HepG2 (cell line): ENCODE results near the gene SRGAP3. TPM values are rescaled to one million over a fixed set of nuclear protein-coding genes. Genes with fewer than 3 reads are reported as not detected.

Source experiments
- ATAC-seq: fragments of 200-7000 bp; cut with Tn5 transposase; 3 replicates; pipeline ENCODE4 v1.9.1; 2020; ENCODE audit warnings: mild to moderate bottlenecking, moderate library complexity
- BruUV-seq: library from RNA; stranded (reverse); fragments of 400-500 nt; replicated peaks from 2 replicates; lab custom pipeline; 2021; lab: Mats Ljungman, UMichigan
- CTCF ChIA-PET: fragments of 300-600 bp; formaldehyde crosslinking; extraction: SDS; loops from one replicate; lab custom pipeline; 2021; ENCODE audit warnings: low total read pairs, inconsistent platforms, low intra/inter-chr PET ratio; lab: Yijun Ruan, JAX
- POLR2A ChIA-PET: fragments of 350-600 bp; sonication (Branson Sonifier 250); formaldehyde crosslinking; loops from one replicate; lab custom pipeline; 2020; ENCODE audit warnings: antibody characterized with exemption, inconsistent platforms; lab: Yijun Ruan, JAX
- DNase-seq: peaks from one replicate; pipeline ENCODE4 v3.0.0-alpha.2; 2015; ENCODE audit warnings: low spot score
- FAIRE-seq: peaks from 3 replicates; lab custom pipeline; 2011; peaks lifted over from hg19 to GRCh38; lab: Jason Lieb, UNC
- H2AFZ ChIP-seq: one replicate; pipeline ENCODE4 v1.6.1; 2011; ENCODE audit warnings: low read length, inconsistent platforms
- H3K27ac ChIP-seq: fragments of 300-600 bp; 3 replicates; pipeline ENCODE4 v1.8.0; 2011; ENCODE audit warnings: mixed run types, mild to moderate bottlenecking, mixed read lengths, low read length, inconsistent platforms; ENCODE audit not compliant: insufficient read depth; ENCODE audit errors: extremely low read length
- H3K27me3 ChIP-seq, 2 experiments: fragments of 200-600 bp in 1 of 2; 2 replicates in 1 of 2; 3 replicates in 1 of 2; pipeline versions ENCODE4 v1.6.0 to v1.8.0; 2011; ENCODE audit warnings: low read length in 2 of 2, mild to moderate bottlenecking in 2 of 2, moderate library complexity in 2 of 2, inconsistent platforms in 1 of 2; ENCODE audit not compliant: insufficient read depth in 2 of 2, control insufficient read depth in 1 of 2
- H3K36me3 ChIP-seq, 2 experiments: fragments of 200-600 bp in 1 of 2; replicated peaks in 1 of 2; 2 replicates in 1 of 2; 3 replicates in 1 of 2; pipeline versions ENCODE4 v1.5.1 to v1.8.0; 2011; ENCODE audit warnings: low read length in 2 of 2, inconsistent platforms in 1 of 2; ENCODE audit not compliant: insufficient read depth in 2 of 2, control insufficient read depth in 1 of 2
- H3K4me1 ChIP-seq: 2 replicates; pipeline ENCODE4 v1.5.1; 2012; ENCODE audit warnings: low read length, inconsistent platforms; ENCODE audit not compliant: insufficient read depth
- H3K4me2 ChIP-seq: 2 replicates; pipeline ENCODE4 v1.6.0; 2011; ENCODE audit warnings: low read depth, low read length, inconsistent platforms
- H3K4me3 ChIP-seq, 3 experiments: fragments of 200-600 bp in 1 of 3; sonication (generic), shearing (Covaris generic) in 1 of 3; replicated peaks in 1 of 3; 2 replicates each; pipeline ENCODE4 v1.5.1; 2011 to 2016; ENCODE audit warnings: low read length in 3 of 3, inconsistent platforms in 2 of 3, low read depth in 2 of 3, mild to moderate bottlenecking in 2 of 3, control low read depth in 1 of 3, mixed read lengths in 1 of 3; ENCODE audit not compliant: insufficient read depth in 1 of 3
- H3K79me2 ChIP-seq: one replicate; pipeline ENCODE4 v1.6.1; 2011; ENCODE audit warnings: low read length, inconsistent platforms; ENCODE audit not compliant: insufficient read depth
- H3K9ac ChIP-seq: 2 replicates; pipeline ENCODE4 v1.6.0; 2011; ENCODE audit warnings: mild to moderate bottlenecking, low read depth, low read length, inconsistent platforms; ENCODE audit not compliant: insufficient read depth
- H3K9me3 ChIP-seq: 2 replicates; pipeline ENCODE4 v1.5.1; 2012; ENCODE audit warnings: mild to moderate bottlenecking, low read length
- H4K20me1 ChIP-seq: 2 replicates; pipeline ENCODE4 v1.6.0; 2011; ENCODE audit warnings: inconsistent platforms, mild to moderate bottlenecking, low read length, moderate library complexity; ENCODE audit not compliant: insufficient read depth
- AGO2 ChIP-seq: fragments of 200-400 bp; formaldehyde crosslinking; optimal IDR thresholded peaks from 2 replicates; pipeline ENCODE3; 2017; ENCODE audit warnings: mild to moderate bottlenecking, low read depth, low read length, moderate library complexity
- CEBPB ChIP-seq: IDR thresholded peaks from 2 replicates; pipeline ENCODE4 v1.6.1; 2011; ENCODE audit warnings: low read depth, low read length, improper control_type of control experiment, borderline replicate concordance
- CERS6 ChIP-seq: sonication (generic); formaldehyde crosslinking; IDR thresholded peaks from 2 replicates; pipeline ENCODE4 v1.5.0; 2020; ENCODE audit warnings: missing genetic modification reagents
- EEA1 ChIP-seq: sonication (generic); formaldehyde crosslinking; IDR thresholded peaks from 2 replicates; pipeline ENCODE4 v1.5.1; 2020; ENCODE audit warnings: mild to moderate bottlenecking, missing genetic modification reagents, borderline replicate concordance
- GZF1 ChIP-seq: sonication (generic); formaldehyde crosslinking; IDR thresholded peaks from 2 replicates; pipeline ENCODE4 v1.5.1; 2020; ENCODE audit warnings: mild to moderate bottlenecking, missing genetic modification reagents
- MBD4 ChIP-seq: IDR thresholded peaks from 2 replicates; pipeline ENCODE4 v1.6.1; 2012; ENCODE audit warnings: low read length, inconsistent platforms, borderline replicate concordance
- MTERF4 ChIP-seq: sonication (generic); formaldehyde crosslinking; IDR thresholded peaks from 2 replicates; pipeline ENCODE4 v1.8.0; 2023; ENCODE audit warnings: mild to moderate bottlenecking, missing genetic modification reagents
- NCOA1 ChIP-seq: sonication (generic); formaldehyde crosslinking; IDR thresholded peaks from 2 replicates; pipeline ENCODE4 v1.9.0; 2021; ENCODE audit warnings: missing genetic modification reagents
- POLR2G ChIP-seq: fragments of 200-400 bp; formaldehyde crosslinking; IDR thresholded peaks from 2 replicates; pipeline ENCODE4 v1.6.1; 2018; ENCODE audit warnings: mild to moderate bottlenecking, low read depth, low read length, moderate library complexity
- PRPF4 ChIP-seq: fragments of 200-400 bp; formaldehyde crosslinking; IDR thresholded peaks from 2 replicates; pipeline ENCODE4 v1.6.1; 2016; ENCODE audit warnings: low read length, low read depth; ENCODE audit not compliant: poor library complexity, severe bottlenecking
- PTBP1 ChIP-seq: fragments of 200-400 bp; formaldehyde crosslinking; IDR thresholded peaks from 2 replicates; pipeline ENCODE4 v1.6.1; 2018; ENCODE audit warnings: low read length, low read depth; ENCODE audit not compliant: poor library complexity, severe bottlenecking
- SALL2 ChIP-seq: sonication (generic); formaldehyde crosslinking; IDR thresholded peaks from 2 replicates; pipeline ENCODE4 v1.8.1; 2023; ENCODE audit warnings: mild to moderate bottlenecking, missing genetic modification reagents, inconsistent platforms
- STAT6 ChIP-seq: sonication (generic); formaldehyde crosslinking; IDR thresholded peaks from 2 replicates; pipeline ENCODE4 v1.4.0; 2020; ENCODE audit warnings: missing genetic modification reagents, mild to moderate bottlenecking, borderline replicate concordance
- ZNF24 ChIP-seq: fragments of 450-650 bp; IDR thresholded peaks from 2 replicates; pipeline ENCODE4 v1.6.1; 2017; ENCODE audit warnings: antibody characterized with exemption, mild to moderate bottlenecking
- ZNF484 ChIP-seq: sonication (generic); formaldehyde crosslinking; IDR thresholded peaks from 2 replicates; pipeline ENCODE4 v1.5.1; 2020; ENCODE audit warnings: mild to moderate bottlenecking, low read depth, missing genetic modification reagents, borderline replicate concordance
- WGBS: methylation state at CpG from one replicate; pipeline ENCODE4 v1.1.6; 2017; ENCODE audit warnings: low lambda C conversion rate; 5-methylcytosine and 5-hydroxymethylcytosine counted together
- in situ Hi-C: cut with HindIII; loops from 2 replicates; pipeline ENCODE4 v1.10.0; 2017; ENCODE audit warnings: low pct_unique_long_range_greater_than_20kb; ENCODE audit not compliant: extremely low pct_ligation_motif_present
- intact Hi-C: fragments of 100-400 bp; cut with micrococcal nuclease; formaldehyde crosslinking; loops from one replicate; pipeline ENCODE4 v1.10.0; 2022; ENCODE audit not compliant: unreplicated experiment
- polyA plus RNA-seq, 8 experiments: library from polyadenylated mRNA; depleted of rRNA in 3 of 8; stranded (reverse) in 7 of 8; unstranded in 1 of 8; fragments of >200 nt; fragmentation: Illumina TruSeq in 4 of 8; extraction: Trizol in 4 of 8; gene quantifications; 2 replicates each; pipeline versions ENCODE4 v1.2.1 to v1.2.3, GENCODE V29; 2011 to 2016; ENCODE audit warnings: low read depth in 4 of 8, missing spikeins in 1 of 8, mixed read lengths in 1 of 8; ENCODE audit not compliant: insufficient read depth in 1 of 8
- total RNA-seq, 5 experiments: library from RNA; depleted of rRNA; stranded (reverse); fragments of >200 nt; fragmentation: Illumina TruSeq; extraction: Trizol; gene quantifications; 2 replicates each; pipeline ENCODE4 v1.2.3, GENCODE V29; 2016; ENCODE audit warnings: low read depth in 1 of 5

SRGAP3 gene
- total and polyA plus RNA-seq, 2 of the 13 experiments (the other 11 are each of a cell fraction or from before 2014, with no cell fraction given): 1.2 to 1.4 TPM

GRCh38 chr3:9292516-9292915 lies 43.1 kb upstream of the SRGAP3 start:
- DNase-seq (no peak), FAIRE-seq (no peak), ATAC-seq (no peak)
- BruUV-seq: no TSS peak
- intact Hi-C loops (no loop called here), in situ Hi-C loops (no loop called here)
- H3K27ac ChIP-seq: no peak overlapping the region
- H3K4me2 ChIP-seq: no peak overlapping the region
- POLR2A ChIA-PET: no interaction called here
- no peaks in the 10 kb centered on the region for H3K9me3 ChIP-seq
- no peak overlapping the region for H3K9ac ChIP-seq
- H3K79me2 ChIP-seq: no peaks in the 10 kb centered on the region
- no peaks in the 10 kb centered on the region for H4K20me1 ChIP-seq
- TF ChIP-seq ZNF24: no peak
- no peak for TF ChIP-seq MBD4
- TF ChIP-seq GZF1: no peak
- no peak for TF ChIP-seq SALL2 (CRISPR knock-in tag)
- CTCF ChIA-PET: no interaction called here
- H3K4me3 ChIP-seq: no peak overlapping the region
- no peaks in the 10 kb centered on the region for H3K36me3 ChIP-seq
- no peaks in the 10 kb centered on the region for H3K4me1 ChIP-seq
- 16% methylated on average over 2 of the region's 2 CpGs for WGBS
- no peak overlapping the region for H2AFZ ChIP-seq
- no peaks in the 10 kb centered on the region for H3K27me3 ChIP-seq

- intact Hi-C loops (no loop called here), in situ Hi-C loops (no loop called here)
- CTCF ChIA-PET: no interaction called here
- TF ChIP-seq EEA1 (CRISPR knock-in tag): no peak
- no peak for TF ChIP-seq STAT6 (CRISPR knock-in tag)
- no peak for TF ChIP-seq AGO2
- no peak for TF ChIP-seq POLR2G
- TF ChIP-seq PRPF4: no peak
- no peak for TF ChIP-seq CEBPB
- no peak for TF ChIP-seq CERS6 (CRISPR knock-in tag)
- no peak for TF ChIP-seq NCOA1 (CRISPR knock-in tag)
- no peak for TF ChIP-seq PTBP1
- TF ChIP-seq MTERF4 (CRISPR knock-in tag): no peak
- no peak for TF ChIP-seq ZNF484 (CRISPR knock-in tag)
Observed at GRCh38 chr3:9291821-9292410, 42.5 kb upstream of the SRGAP3 start.

More at GRCh38 chr3:9291821-9292410, 42.5 kb upstream of the SRGAP3 start:
- Histone ChIP-seq H2AFZ (no peak overlapping the region), H3K9me3 (no peaks in the 10 kb centered on the region), H3K36me3 (no peaks in the 10 kb centered on the region), H3K4me2 (no peak overlapping the region), H3K27me3 (no peaks in the 10 kb centered on the region), H3K4me1 (no peaks in the 10 kb centered on the region), H3K79me2 (no peaks in the 10 kb centered on the region), H3K4me3 (no peak overlapping the region), H3K9ac (no peak overlapping the region), H4K20me1 (no peaks in the 10 kb centered on the region), H3K27ac (no peak overlapping the region)
- WGBS: 23% methylated on average over 6 of the region's 6 CpGs
- DNase-seq: no peak
- no TSS peak for BruUV-seq
- ATAC-seq: no peak
- POLR2A ChIA-PET: no interaction called here
- FAIRE-seq: no peak
